GM12801 (cell line): ENCODE measurements around the gene GNAS-AS1.

Experiments used
- TF ChIP-seq, protein P1 (sequence below): IDR thresholded peaks from one replicate; pipeline ENCODE4 v1.5.1; 2011; ENCODE audit warnings: control low read depth; ENCODE audit not compliant: insufficient read length; ENCODE audit errors: extremely low read depth

The GNAS-AS1 gene

GRCh38 chr20:58778760-58779159, 71.9 kb downstream of the GNAS-AS1 start:
- TF ChIP-seq, protein P1, sequence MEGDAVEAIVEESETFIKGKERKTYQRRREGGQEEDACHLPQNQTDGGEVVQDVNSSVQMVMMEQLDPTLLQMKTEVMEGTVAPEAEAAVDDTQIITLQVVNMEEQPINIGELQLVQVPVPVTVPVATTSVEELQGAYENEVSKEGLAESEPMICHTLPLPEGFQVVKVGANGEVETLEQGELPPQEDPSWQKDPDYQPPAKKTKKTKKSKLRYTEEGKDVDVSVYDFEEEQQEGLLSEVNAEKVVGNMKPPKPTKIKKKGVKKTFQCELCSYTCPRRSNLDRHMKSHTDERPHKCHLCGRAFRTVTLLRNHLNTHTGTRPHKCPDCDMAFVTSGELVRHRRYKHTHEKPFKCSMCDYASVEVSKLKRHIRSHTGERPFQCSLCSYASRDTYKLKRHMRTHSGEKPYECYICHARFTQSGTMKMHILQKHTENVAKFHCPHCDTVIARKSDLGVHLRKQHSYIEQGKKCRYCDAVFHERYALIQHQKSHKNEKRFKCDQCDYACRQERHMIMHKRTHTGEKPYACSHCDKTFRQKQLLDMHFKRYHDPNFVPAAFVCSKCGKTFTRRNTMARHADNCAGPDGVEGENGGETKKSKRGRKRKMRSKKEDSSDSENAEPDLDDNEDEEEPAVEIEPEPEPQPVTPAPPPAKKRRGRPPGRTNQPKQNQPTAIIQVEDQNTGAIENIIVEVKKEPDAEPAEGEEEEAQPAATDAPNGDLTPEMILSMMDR, result no peak

DNA sequence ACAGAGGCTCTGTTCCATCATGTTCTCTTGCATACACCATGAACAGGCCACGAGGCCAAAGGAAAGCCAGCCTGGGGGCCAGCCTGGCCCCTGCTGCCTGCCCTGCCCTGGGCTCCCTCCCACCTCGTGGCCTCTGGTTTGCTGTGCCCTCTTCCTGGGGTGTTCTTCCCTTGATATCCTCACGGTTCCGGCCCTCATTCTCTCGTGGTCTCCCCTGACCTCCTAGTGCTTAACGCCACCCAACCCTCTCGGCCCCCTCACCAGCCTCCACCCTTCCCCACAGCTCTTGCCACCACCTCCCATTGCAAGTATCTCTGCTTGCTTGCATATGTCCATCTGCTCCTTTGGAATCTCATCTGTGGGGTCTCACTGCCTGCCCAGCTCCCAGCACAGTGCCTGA, 73.0 kb downstream of the GNAS-AS1 start:
- TF ChIP-seq, protein P1, result no peak

- TF ChIP-seq, protein P1, result no peak
These were observed 74.6 kb downstream of the GNAS-AS1 start for GRCh38 chr20:58776109-58776508.

GRCh38 chr20:58775371-58775770, 75.3 kb downstream of the GNAS-AS1 start:
- TF ChIP-seq, protein P1, result no peak

- TF ChIP-seq, protein P1, result no peak
These were observed 75.9 kb downstream of the GNAS-AS1 start for GRCh38 chr20:58774667-58775263.

DNA sequence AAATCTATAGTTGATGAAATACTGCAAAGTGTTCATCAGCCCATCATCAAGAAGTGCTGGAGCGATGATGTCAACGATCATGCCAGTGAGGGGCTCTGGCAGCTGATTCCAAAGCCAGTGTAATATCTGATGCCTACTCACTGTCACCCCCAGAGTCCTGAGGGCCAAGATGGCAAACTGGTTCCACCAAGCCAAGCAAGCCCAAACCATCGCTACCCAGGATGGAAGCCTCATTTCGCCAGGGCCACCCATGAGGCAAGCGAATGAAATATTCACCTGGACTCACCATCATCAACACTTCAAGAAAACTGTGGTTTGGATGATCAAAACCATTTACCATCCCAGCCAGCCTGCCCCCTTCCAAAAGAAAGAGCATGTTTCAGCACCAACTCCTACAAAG, 76.5 kb downstream of the GNAS-AS1 start:
- TF ChIP-seq, protein P1, result no peak

- TF ChIP-seq, protein P1, result no peak
These were observed 77.9 kb downstream of the GNAS-AS1 start for GRCh38 chr20:58772786-58773185.
